CD4-positive, CD25-positive, alpha-beta regulatory T cell (primary cell): ENCODE results near the gene GRK3. TPM values are rescaled to one million over a fixed set of nuclear protein-coding genes. Genes with fewer than 3 reads are reported as not detected.
"Not testable (repeated sequence)": the region's sequence is repeated elsewhere in the genome, so short reads cannot be mapped to it uniquely, and the experiment has no call there.

Experiments used
- ATAC-seq, 2 donors: fragments of 150-1000 bp; cut with Tn5 transposase; one replicate each; pipeline ENCODE4 v1.10.0; 2021; ENCODE audit warnings: low read depth in 2 of 2, moderate number of reproducible peaks in 2 of 2, moderate library complexity in 1 of 2
- DNase-seq, 3 donors: peaks; one replicate each; pipeline versions ENCODE4 v3.0.0 to v3.0.0-alpha.2; 2012 to 2022; ENCODE audit warnings: mixed read lengths in 1 of 3
- H3K27ac ChIP-seq: one replicate; pipeline ENCODE4 v1.7.0; 2013; ENCODE audit warnings: mild to moderate bottlenecking, low read length; ENCODE audit not compliant: insufficient read depth, poor library complexity, severe bottlenecking
- H3K27me3 ChIP-seq: one replicate; pipeline ENCODE4 v1.7.0; 2013; ENCODE audit warnings: low read length; ENCODE audit not compliant: control insufficient read depth, insufficient read depth
- H3K36me3 ChIP-seq: one replicate; pipeline ENCODE4 v1.7.0; 2013; ENCODE audit warnings: mild to moderate bottlenecking, low read length, moderate library complexity; ENCODE audit not compliant: control insufficient read depth, insufficient read depth
- H3K4me1 ChIP-seq: 2 replicates; pipeline ENCODE4 v1.7.0; 2013; ENCODE audit warnings: mild to moderate bottlenecking, low read length; ENCODE audit not compliant: insufficient read depth, control insufficient read depth, poor library complexity, severe bottlenecking
- H3K4me3 ChIP-seq: one replicate; pipeline ENCODE4 v1.7.0; 2013; ENCODE audit warnings: low read depth, mild to moderate bottlenecking, low read length, moderate library complexity
- H3K9me3 ChIP-seq, 2 experiments: 1 replicate in 1 of 2; 2 replicates in 1 of 2; pipeline ENCODE4 v1.7.0; 2013; ENCODE audit warnings: low read length in 2 of 2, mild to moderate bottlenecking in 1 of 2, moderate library complexity in 1 of 2; ENCODE audit not compliant: control insufficient read depth in 2 of 2
- H3K27ac Mint-ChIP-seq, 3 donors: one replicate each; pipeline ENCODE4 v1.8.0; 2020 to 2022; ENCODE audit warnings: mild to moderate bottlenecking in 3 of 3, mixed read lengths in 3 of 3, moderate library complexity in 2 of 3
- H3K27me3 Mint-ChIP-seq: one replicate; pipeline ENCODE4 v1.8.0; 2022; ENCODE audit warnings: mild to moderate bottlenecking, mixed read lengths
- H3K36me3 Mint-ChIP-seq: one replicate; pipeline ENCODE4 v1.8.0; 2020; ENCODE audit warnings: mixed read lengths
- H3K4me1 Mint-ChIP-seq, 4 donors: one replicate each; pipeline ENCODE4 v1.8.0; 2020 to 2022; ENCODE audit warnings: mixed read lengths in 4 of 4, mild to moderate bottlenecking in 1 of 4
- H3K4me3 Mint-ChIP-seq, 4 donors: one replicate each; pipeline ENCODE4 v1.8.0; 2020 to 2022; ENCODE audit warnings: mild to moderate bottlenecking in 4 of 4, mixed read lengths in 4 of 4, moderate library complexity in 3 of 4
- H3K9me3 Mint-ChIP-seq, 7 donors: one replicate each; pipeline ENCODE4 v1.8.0; 2020 to 2022; ENCODE audit warnings: mixed read lengths in 7 of 7, mild to moderate bottlenecking in 3 of 7, moderate library complexity in 2 of 7
- polyA plus RNA-seq, 4 donors: library from polyadenylated mRNA; unstranded; fragments of 300-500 nt; fragmentation: Illumina TruSeq; gene quantifications; one replicate each; pipeline ENCODE4 v1.2.3, GENCODE V29; 2021
- total RNA-seq: library from RNA; stranded (reverse); gene quantifications from one replicate; pipeline ENCODE4 v1.2.3, GENCODE V29; 2022

Gene GRK3
- total and polyA plus RNA-seq, 5 donors from 2014 or later = 0.51 to 3.5 (median 1.1) TPM

- DNase-seq, ATAC-seq, H3K27me3 ChIP-seq, H3K4me3 Mint-ChIP-seq, H3K27ac ChIP-seq, H3K27me3 Mint-ChIP-seq, H3K9me3 ChIP-seq, H3K4me3 ChIP-seq, H3K27ac Mint-ChIP-seq, H3K4me1 ChIP-seq, H3K36me3 ChIP-seq, H3K4me1 Mint-ChIP-seq: not testable (repeated sequence)
- Mint-ChIP-seq H3K36me3 (peaks cover 14% of the 10 kb centered on the region), H3K9me3 (peaks cover 0 to 12% (median 6%) of the 10 kb centered on the region in 7 donors)
Measured at GRCh38 chr22:25529541-25530137, 34.8 kb upstream of the GRK3 start.

GRCh38 chr22:25531677-25532076, 32.8 kb upstream of the GRK3 start:
- H3K4me1 Mint-ChIP-seq, H3K27ac Mint-ChIP-seq, H3K4me3 Mint-ChIP-seq, H3K4me3 ChIP-seq, ATAC-seq, H3K27me3 Mint-ChIP-seq, H3K36me3 ChIP-seq, H3K27me3 ChIP-seq, DNase-seq, H3K4me1 ChIP-seq, H3K9me3 Mint-ChIP-seq, H3K27ac ChIP-seq, H3K9me3 ChIP-seq: not testable (repeated sequence)
- peaks cover 14% of the 10 kb centered on the region for H3K36me3 Mint-ChIP-seq

- H3K4me1 ChIP-seq = no peaks in the 10 kb centered on the region
- peaks cover 8% of the 10 kb centered on the region for H3K36me3 Mint-ChIP-seq
- no peak overlapping the region for H3K4me3 Mint-ChIP-seq
- H3K9me3 Mint-ChIP-seq = peaks cover 0 to 5% (median 0%) of the 10 kb centered on the region in 7 donors
- ATAC-seq = no peak
- no peak overlapping the region for H3K27ac ChIP-seq
- no peaks in the 10 kb centered on the region for H3K36me3 ChIP-seq
- no peak overlapping the region for H3K27ac Mint-ChIP-seq
- H3K27me3 Mint-ChIP-seq = peaks cover 7% of the 10 kb centered on the region
- H3K4me1 Mint-ChIP-seq = peaks cover 0 to 5% (median under 1%) of the 10 kb centered on the region in 4 donors
- no peak for DNase-seq
- H3K4me3 ChIP-seq = no peak overlapping the region
- no peaks in the 10 kb centered on the region for H3K9me3 ChIP-seq
- H3K27me3 ChIP-seq = no peaks in the 10 kb centered on the region
Measured at GRCh38 chr22:25534724-25535123, 29.8 kb upstream of the GRK3 start.

- Mint-ChIP-seq H3K27me3 (no peaks in the 10 kb centered on the region), H3K4me3 (no peak overlapping the region), H3K27ac (no peak overlapping the region), H3K9me3 (peaks cover 0 to 5% (median 0%) of the 10 kb centered on the region in 7 donors), H3K4me1 (peaks cover 0 to 1% (median 0%) of the 10 kb centered on the region in 4 donors), H3K36me3 (peaks cover 11% of the 10 kb centered on the region)
- no peaks in the 10 kb centered on the region for H3K36me3 ChIP-seq
- H3K27ac ChIP-seq = no peak overlapping the region
- no peak overlapping the region for H3K4me3 ChIP-seq
- DNase-seq = no peak
- H3K4me1 ChIP-seq = no peaks in the 10 kb centered on the region
- no peaks in the 10 kb centered on the region for H3K27me3 ChIP-seq
- ATAC-seq = no peak
- no peaks in the 10 kb centered on the region for H3K9me3 ChIP-seq
Measured at GRCh38 chr22:25536589-25536988, 27.9 kb upstream of the GRK3 start.

GRCh38 chr22:25540166-25540907, 24.1 kb upstream of the GRK3 start:
- Histone ChIP-seq H3K36me3 (no peaks in the 10 kb centered on the region), H3K9me3 (no peaks in the 10 kb centered on the region), H3K4me1 (no peaks in the 10 kb centered on the region), H3K4me3 (no peak overlapping the region), H3K27ac (no peak overlapping the region), H3K27me3 (no peaks in the 10 kb centered on the region)
- H3K4me3 Mint-ChIP-seq = no peak overlapping the region
- peaks cover 14% of the 10 kb centered on the region for H3K36me3 Mint-ChIP-seq
- H3K9me3 Mint-ChIP-seq = peaks cover 0 to 4% (median 0%) of the 10 kb centered on the region in 7 donors
- H3K27ac Mint-ChIP-seq = no peak overlapping the region
- ATAC-seq = no peak
- H3K27me3 Mint-ChIP-seq = no peaks in the 10 kb centered on the region
- DNase-seq = no peak
- peaks cover 0 to 1% (median 0%) of the 10 kb centered on the region in 4 donors for H3K4me1 Mint-ChIP-seq

- Mint-ChIP-seq H3K4me1 (peaks cover 0 to 1% (median 0%) of the 10 kb centered on the region in 4 donors), H3K4me3 (no peak overlapping the region), H3K36me3 (peaks cover 15% of the 10 kb centered on the region), H3K27me3 (no peaks in the 10 kb centered on the region), H3K27ac (no peak overlapping the region), H3K9me3 (peaks cover 0 to 4% (median 0%) of the 10 kb centered on the region in 7 donors)
- ATAC-seq (no peak), DNase-seq (no peak)
- no peak overlapping the region for H3K4me3 ChIP-seq
- H3K4me1 ChIP-seq = no peaks in the 10 kb centered on the region
- no peaks in the 10 kb centered on the region for H3K36me3 ChIP-seq
- no peak overlapping the region for H3K27ac ChIP-seq
- H3K9me3 ChIP-seq = no peaks in the 10 kb centered on the region
- no peaks in the 10 kb centered on the region for H3K27me3 ChIP-seq
Measured at GRCh38 chr22:25540908-25541660, 23.4 kb upstream of the GRK3 start.

- Histone ChIP-seq H3K4me1 (no peaks in the 10 kb centered on the region), H3K27ac (no peak overlapping the region), H3K4me3 (no peak overlapping the region), H3K9me3 (no peaks in the 10 kb centered on the region), H3K36me3 (no peaks in the 10 kb centered on the region), H3K27me3 (no peaks in the 10 kb centered on the region)
- H3K4me3 Mint-ChIP-seq = no peak overlapping the region
- H3K9me3 Mint-ChIP-seq = peaks cover 0 to 3% (median 0%) of the 10 kb centered on the region in 7 donors
- peaks cover 11% of the 10 kb centered on the region for H3K36me3 Mint-ChIP-seq
- no peaks in the 10 kb centered on the region for H3K4me1 Mint-ChIP-seq
- ATAC-seq (no peak), DNase-seq (no peak)
- H3K27ac Mint-ChIP-seq = no peak overlapping the region
- H3K27me3 Mint-ChIP-seq = no peaks in the 10 kb centered on the region
Measured at GRCh38 chr22:25542191-25542590, 22.3 kb upstream of the GRK3 start.
